HG02678 (cell line): ENCODE results near the gene TSPAN14.
A peak's percentile ranks its signal among the peaks of the same experiment; 100 is the strongest.
"Not testable (repeated sequence)": the region's sequence is repeated elsewhere in the genome, so short reads cannot be mapped to it uniquely, and the experiment has no call there.

Experiments
- ATAC-seq: cut with Tn5 transposase; IDR thresholded peaks from one replicate; pipeline ENCODE4 v1.9.1; 2021; ENCODE audit warnings: mild to moderate bottlenecking, moderate library complexity; ENCODE audit not compliant: unreplicated experiment

TSPAN14 gene, protein sequence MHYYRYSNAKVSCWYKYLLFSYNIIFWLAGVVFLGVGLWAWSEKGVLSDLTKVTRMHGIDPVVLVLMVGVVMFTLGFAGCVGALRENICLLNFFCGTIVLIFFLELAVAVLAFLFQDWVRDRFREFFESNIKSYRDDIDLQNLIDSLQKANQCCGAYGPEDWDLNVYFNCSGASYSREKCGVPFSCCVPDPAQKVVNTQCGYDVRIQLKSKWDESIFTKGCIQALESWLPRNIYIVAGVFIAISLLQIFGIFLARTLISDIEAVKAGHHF

DNA sequence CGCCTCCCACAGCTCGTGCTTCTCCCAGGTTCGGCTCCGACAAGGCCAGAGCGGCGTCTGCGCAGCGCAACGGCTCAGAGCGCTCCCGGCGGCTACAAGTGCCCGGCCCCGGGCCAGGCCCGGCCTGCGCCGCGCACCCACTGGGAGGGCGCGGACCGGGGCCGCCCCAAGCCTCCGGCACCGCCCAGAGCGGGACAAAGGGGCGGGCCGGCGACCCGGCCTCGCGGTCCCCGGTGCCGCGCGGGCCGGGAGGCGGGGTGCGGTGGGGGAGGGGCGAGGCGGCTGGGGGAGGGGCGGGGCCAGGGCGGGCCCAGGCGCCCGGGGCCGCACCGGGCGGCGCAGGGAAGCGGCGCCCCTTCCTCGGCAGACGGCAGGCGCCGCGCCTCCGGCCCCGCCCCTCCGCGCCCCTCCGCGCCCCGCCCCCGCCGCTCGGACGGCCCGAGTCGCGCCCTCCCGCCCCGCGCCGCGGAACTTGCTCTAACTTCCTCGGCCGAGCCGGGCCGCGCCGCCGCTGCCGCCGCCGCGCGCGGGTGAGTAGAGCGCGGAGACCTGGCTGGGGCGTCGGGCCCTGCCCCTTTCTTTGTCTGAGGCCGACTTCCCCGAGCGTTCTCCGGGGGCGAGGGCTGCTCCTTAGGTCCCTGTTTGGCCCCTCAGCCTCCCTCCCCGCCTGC is at the start of gene TSPAN14:
TSPAN14 (plus strand) TSS at position 469 of the 671 bp plus-strand sequence. CDS start 34,924 bp downstream, outside the sequence.
- ATAC-seq, result peak; percentile 67

GRCh38 chr10:80405035-80405434 is 49.1 kb upstream of the TSPAN14 start:
- ATAC-seq, result no peak

DNA sequence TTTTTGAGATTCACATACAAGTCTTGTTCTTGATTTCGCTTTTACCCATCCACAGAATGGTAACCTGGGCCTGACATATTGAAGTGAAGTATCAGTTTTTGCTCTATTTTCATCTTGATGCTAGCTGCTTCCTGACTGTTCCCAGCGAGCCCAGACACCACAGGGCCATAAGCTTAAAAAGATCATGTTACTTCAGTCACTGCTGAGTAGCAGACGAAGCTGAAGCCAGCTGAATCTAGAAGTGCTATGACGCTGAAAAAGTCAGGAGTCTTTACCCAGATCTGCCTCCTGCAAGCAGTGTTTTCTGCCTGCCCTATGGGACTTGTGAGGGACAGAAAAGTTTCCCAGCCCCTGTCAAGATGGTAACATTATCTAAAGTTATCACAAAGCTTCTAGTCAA is 48.5 kb upstream of the TSPAN14 start:
- ATAC-seq, result no peak

- no peak for ATAC-seq
Observed at GRCh38 chr10:80406204-80406603, 47.9 kb upstream of the TSPAN14 start.

- peak; percentile 31 for ATAC-seq
Observed at GRCh38 chr10:80407812-80408241, 46.3 kb upstream of the TSPAN14 start.

GRCh38 chr10:80408242-80409101 is 45.6 kb upstream of the TSPAN14 start, which contains the start of gene PRXL2A:
PRXL2A (plus strand) TSS chr10:80408551; CDS start chr10:80420468, 11,917 bp downstream.
- peak; percentile 95 for ATAC-seq

DNA sequence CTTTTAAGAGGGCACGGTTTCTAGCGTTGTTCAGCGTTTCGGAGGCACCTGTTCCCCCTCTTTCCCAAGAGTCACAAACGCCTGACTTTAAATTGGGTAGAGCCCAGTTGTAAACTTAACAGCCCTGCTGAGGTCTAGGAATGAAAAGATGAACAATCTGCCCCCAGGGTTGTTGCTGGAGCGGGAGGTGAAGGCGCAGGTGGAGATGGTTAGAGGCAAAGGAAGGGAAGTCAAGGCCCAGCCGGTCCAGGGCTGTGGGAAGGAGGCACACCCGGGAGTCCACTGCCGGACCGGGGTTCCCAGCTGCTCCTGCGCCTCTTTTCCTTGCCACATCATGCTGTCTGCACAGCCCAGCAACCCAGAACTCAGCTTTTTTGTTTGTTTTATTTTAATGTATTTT is 45.0 kb upstream of the TSPAN14 start:
- ATAC-seq, result no peak

DNA sequence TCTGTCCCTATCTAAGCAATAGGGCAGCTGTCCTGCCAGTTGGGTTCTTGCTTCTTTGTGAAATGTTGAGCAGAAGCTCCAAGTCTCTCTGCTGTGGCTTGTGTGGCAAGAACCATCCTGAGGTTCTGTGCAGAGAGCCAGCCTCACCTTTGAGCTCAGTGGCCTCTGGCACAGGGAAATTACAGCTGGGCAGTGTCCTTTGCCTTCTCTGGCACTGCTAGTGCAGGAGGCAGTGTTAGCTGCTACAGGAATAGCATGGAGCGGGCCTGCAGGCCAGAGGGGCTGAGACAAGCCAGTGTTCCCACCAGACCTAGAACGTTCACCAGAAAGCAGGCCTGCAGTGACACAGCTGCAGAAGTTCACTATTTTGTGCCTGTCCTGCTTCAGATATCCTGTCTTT is 44.0 kb upstream of the TSPAN14 start:
- no peak for ATAC-seq

DNA sequence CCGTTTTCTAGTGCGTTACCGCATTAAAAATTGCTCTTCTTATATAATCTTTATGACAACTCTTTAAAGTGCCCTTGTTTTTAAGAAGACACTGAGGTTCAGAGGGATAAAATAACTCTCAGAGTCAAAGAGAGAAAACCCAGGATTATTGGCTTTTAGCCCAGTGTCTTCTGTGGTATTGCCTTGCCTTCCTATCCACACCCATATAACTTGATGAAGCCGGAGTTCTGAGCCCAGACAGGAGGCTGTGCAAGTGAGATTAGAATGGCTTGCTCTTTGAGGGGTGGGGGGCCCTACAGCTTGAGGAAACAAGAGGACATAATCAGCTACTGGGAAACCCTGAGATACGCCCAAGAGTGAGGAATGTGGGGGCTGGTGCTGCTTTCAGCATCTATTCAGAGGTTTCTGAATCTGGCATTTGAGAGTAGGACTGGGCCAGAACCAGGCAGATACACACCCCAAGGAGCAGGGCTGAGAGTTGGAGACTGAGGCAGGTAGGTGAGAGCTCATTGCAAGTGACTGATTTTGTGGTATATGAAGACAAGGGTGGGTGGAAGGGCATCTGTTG is 43.4 kb upstream of the TSPAN14 start:
- ATAC-seq, result no peak

GRCh38 chr10:80411267-80411668 is 42.8 kb upstream of the TSPAN14 start:
- ATAC-seq, result no peak

DNA sequence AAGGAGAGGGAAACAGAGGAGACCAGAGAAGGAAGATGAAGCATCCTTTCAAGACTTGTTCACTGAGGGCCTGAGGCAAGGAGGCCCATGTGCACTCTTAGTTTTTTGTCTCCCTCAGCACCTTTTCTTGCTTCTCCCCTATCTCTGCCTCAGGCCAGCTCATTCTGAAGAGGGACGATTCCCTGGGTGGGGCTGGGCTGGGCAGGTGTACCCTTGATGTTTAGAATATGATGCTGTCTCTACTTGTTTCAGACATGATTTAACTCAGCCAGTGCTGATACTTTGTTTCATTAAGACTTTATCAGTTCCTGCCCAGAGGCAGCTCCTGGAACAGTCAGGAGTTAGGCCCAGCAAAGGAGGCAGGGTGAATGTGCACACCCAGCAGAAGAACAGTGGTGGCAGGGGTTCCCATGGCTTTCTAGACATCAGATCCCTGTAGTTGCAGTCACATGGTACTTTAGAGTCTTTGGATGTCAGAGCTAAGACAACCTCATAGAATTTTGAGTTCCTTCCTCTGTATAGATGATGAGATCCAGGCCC is 42.4 kb upstream of the TSPAN14 start:
- ATAC-seq, result no peak

GRCh38 chr10:80412486-80412885 is 41.6 kb upstream of the TSPAN14 start:
- ATAC-seq, result no peak

DNA sequence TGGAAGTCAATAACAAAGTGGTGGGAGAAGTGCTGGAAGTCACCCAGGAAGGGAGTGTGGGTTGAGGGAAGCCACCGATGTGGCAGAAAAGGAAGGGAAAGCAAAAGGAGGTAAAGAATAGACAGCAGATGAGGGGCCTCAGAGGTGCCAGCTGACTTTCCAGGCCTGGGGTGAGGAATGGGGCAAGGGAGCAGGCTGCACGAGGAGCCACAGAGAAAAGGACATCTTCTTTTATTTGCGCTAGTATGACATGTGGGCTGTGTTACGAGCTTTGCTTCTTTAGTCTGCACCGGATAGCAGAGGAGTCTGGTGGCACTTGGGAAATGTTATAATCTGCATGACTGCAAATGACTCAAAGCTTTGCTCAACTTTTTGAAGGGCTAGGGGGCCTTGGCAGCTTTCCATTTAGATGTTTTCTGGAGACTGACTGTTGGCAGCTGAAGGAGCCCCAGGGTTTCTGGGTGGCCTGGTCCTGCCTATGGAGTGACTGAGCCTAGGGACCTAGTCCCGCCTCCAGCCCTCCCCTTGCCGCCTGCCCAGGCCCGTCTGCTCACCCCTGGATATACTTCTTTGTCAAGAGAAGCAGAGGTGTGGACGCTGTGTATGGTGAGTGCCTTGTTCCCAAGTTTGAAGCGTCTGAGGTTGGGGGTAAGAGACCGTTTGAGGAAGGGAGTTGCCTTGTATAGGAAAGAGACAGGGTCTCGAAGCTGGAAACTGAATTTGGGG is 40.7 kb upstream of the TSPAN14 start:
- no peak for ATAC-seq

DNA sequence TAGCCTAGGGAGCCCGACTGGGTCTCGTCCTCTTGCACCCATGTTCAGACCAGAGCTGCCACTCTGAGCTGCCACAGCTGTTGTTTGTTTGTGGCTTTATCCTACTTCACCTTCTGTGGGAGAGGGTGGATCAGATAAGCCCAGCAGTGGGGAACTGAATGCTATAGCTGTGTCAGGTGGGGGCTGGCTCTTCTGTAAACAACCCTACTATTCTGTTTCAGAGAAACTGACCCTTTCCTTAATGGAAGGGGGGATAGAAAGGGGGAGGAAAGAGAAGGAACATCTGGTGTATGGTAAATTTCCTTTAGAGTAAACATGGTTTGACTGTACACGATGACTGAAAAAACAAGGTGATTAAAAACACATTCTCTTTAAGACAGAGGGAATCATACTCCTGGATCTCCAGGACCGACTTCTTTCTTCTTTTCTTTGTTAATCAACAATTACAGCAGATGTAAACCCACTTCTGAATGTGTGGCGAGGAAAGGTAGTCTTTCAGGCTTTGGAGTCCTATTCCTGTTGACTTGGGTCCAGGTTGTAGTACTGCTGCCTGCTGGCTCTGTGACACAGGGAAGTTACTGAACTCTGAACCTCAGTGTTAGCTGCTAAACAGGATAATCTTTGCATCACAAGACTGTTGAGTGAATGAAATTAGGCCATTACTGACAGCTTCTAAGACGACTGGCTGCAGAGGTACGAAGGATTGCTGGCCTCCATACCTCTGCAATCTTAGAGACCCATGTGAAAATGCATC is 39.8 kb upstream of the TSPAN14 start:
- ATAC-seq, result no peak

DNA sequence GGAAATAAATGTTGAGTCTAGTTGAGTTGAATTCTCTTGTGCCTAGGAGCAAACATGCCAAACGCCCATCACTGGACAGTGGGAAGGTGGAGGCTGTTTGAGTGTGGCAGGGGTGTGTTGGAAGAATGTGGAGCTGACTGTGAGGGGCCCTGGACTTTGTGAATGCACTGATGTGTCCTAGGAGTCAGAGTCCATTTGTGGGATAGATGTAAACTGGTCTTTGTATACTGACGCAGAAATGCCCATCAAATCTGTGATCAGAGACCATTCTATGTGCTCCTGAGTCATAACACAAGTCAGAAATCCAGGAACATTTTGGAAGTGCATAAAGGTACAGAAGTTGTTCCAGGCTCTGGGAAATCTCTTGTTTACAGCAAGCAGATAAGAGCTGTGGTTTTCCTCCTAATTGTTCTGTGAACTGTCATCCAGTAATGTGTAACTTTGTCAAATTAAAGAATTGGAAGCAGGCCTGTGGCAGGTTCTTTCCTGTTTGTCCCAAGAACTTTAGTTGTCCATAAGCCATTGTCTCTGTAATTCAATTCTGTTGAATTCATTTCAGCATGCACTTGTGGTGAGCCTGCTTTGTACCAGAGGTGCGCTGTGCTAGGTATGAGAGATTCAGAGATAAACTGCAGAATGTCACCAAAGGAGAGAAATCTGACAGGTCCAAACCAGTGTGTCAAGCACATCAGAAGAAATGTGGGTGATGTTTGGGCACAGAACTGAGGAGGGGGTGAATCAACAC is 38.2 kb upstream of the TSPAN14 start:
- no peak for ATAC-seq

DNA sequence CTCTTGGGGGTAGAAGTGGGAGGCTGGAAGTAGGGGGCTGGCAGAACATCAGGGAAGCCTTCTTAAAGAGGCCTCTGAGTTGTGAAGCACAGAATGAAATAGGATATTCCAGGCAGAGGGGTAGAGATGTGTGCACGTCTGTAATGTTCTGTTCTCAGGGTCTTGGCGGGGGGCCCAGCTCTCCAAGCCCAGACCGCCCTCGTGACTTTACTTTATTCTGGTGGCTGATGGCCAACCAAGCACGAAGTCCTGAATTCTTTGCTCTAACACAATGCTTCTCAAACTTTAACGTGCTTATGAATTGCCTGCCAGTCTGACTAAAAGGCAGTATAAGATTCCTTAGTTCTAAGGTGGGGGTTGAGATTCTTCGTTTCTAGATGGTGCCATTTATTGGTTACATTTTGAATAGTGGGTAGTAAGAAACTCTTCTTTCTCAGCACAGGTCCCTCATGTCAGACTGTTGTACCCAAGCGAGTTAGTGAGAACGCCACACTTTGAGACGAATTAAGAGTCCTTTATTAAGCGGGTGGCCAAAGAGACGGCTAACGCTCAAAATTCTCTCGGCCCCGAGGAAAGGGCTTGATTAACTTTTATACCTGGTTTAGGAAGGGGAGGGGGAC is 37.5 kb upstream of the TSPAN14 start:
- ATAC-seq, result no peak

DNA sequence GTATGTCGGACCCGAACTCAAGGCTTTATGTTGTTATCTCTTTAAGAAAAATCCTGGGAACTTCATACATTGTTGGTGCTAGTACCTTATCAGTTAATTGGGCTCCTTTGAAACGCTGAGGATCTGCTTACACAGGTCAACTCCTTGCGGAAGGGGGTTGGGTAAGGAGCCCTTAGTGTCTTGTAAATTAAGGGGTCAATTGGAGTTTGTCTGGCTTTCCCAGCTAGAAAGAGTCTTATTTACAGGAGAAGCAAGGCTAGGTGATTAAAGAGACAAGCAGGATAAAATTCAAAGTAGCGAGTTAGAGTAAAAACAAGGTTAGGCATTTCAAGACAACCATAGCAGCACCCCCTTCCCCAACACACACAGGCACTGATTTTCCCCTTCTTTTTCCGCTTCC is 36.9 kb upstream of the TSPAN14 start:
- not testable (repeated sequence) for ATAC-seq

- ATAC-seq, result no peak
Observed at GRCh38 chr10:80421050-80421706, 32.9 kb upstream of the TSPAN14 start.
